Activated CD4-positive, alpha-beta T cell treated with anti-CD3 and anti-CD28 coated beads for 4 hours (primary cell): ENCODE results near the gene CCDC150.
"Not testable (repeated sequence)": the region's sequence is repeated elsewhere in the genome, so short reads cannot be mapped to it uniquely, and the experiment has no call there.

Experiments
- DNase-seq, 2 donors: peaks; one replicate each; pipeline ENCODE4 v3.0.0-alpha.2; 2020

CCDC150 gene

GRCh38 chr2:196718419-196719109 lies 79.0 kb downstream of the CCDC150 start:
- DNase-seq = no peak

DNA sequence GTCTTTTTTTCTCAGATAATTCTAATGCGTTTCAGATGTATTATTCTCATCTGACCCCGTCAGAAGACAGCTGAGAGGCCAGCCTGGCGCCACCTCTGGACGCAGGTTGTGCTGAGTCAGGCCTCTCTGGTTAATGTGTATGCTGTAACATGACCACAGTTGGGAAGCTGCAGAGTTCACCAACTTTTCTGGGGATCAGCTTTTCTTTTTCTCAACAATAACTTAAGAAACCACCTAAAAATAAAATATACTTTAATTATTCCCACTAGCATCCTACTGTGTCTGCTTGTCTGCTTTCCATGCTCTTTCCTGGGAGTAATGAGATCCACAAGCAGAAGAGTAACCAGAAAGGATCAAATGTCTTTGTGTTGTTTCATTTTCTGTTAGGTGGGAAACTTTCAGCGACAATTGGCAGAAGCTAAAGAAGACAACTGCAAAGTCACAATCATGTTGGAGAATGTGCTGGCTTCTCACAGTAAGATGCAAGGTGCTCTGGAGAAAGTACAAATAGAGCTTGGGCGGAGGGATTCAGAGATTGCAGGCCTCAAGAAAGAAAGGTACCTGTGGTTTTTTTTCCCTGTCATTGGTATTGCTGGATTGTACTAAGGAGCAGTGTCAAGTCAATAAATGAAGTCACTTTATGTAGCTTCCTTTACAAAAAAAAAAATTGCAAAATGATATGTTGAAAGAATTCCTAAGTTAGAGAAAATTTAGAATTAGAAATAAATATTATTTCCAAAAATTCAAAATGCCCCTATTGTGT lies 79.8 kb downstream of the CCDC150 start:
- DNase-seq = no peak

- no peak for DNase-seq
Observed at GRCh38 chr2:196723571-196723970, 84.1 kb downstream of the CCDC150 start.

DNA sequence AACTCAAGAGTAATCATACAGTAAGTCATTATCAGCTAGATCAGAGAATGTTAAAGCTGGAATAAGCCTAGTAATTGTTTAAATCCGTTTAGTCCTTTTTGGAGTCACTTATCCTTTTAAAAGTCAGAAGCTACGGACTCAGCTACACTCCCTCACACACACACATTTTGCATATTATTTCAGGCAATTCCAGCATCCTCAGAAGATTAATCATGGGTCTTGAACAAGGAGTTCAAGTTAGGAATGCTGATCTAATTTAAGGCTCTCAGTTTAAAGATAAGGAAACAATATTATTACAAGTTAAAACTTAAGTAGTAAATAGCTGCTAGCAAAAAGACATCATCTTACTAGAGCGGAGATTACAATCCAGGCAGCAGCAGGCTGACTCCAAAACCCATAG lies 85.7 kb downstream of the CCDC150 start:
- DNase-seq = no peak

DNA sequence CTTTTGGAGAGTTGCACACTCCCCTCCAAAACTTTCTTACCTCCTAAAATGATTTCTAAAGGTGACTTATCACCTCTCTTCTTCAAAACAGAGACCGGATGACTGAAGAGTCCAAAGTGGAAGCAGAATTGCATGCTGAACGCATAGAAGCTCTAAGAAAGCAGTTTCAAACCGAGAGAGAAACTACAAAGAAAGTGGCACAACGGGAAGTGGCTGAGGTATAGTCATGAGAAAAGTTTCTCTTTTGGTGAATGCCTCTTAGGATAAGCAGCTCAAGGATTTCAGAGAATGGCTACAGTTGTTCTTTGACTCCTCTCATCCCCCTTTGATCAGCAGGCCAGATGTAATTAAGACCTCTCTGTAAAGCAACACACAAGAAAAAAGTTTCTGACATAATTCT lies 86.4 kb downstream of the CCDC150 start:
- no peak for DNase-seq

GRCh38 chr2:196729418-196729817 lies 89.9 kb downstream of the CCDC150 start:
- DNase-seq = no peak

GRCh38 chr2:196736646-196737045 lies 97.1 kb downstream of the CCDC150 start:
- DNase-seq = not testable (repeated sequence)

DNA sequence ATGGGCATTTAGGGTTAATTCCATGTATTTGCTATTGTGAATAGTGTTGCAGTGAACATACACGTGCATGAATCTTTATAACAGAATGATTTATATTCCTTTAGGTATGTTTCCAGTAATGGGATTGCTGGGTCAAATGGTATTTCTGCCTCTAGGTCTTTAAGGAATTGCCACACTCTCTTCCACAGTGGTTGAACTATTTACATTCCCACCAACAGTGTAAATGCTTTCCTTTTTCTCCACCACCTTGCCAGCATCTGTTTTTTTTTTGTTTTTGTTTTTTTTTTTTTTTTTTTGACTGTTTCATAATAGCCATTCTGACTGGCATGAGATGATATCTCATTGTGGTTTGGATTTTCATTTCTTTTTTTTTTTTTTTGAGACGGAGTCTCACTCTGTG lies 97.5 kb downstream of the CCDC150 start:
- DNase-seq = no peak

- no peak for DNase-seq
Observed at GRCh38 chr2:196739031-196739430, 99.5 kb downstream of the CCDC150 start.

GRCh38 chr2:196742216-196742615 lies 102.7 kb downstream of the CCDC150 start:
- no peak for DNase-seq

- DNase-seq = no peak
Observed at GRCh38 chr2:196742685-196743084, 103.2 kb downstream of the CCDC150 start.

GRCh38 chr2:196743165-196743564 lies 103.7 kb downstream of the CCDC150 start:
- no peak for DNase-seq

- no peak for DNase-seq
Observed at GRCh38 chr2:196745711-196746110, 106.2 kb downstream of the CCDC150 start.

GRCh38 chr2:196747400-196747799 lies 107.9 kb downstream of the CCDC150 start:
- DNase-seq = no peak

DNA sequence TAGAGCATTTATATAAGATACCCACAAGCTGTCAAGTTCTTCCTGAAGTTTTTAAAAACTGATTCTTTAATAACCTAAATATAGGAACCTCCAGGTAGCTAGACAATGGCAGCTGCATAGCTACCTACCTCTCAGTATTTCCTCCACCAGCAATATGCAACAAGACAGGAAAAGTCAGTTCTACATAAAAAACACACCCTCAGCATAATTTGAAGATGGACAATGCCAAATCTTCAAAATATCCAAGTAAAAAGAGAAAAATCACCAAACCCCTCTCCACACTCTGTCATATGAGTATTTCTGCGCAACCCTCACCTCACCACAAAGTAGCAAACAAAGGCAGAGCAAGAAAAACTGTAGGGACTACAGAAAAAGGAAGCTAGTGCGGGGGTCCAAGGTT lies 108.6 kb downstream of the CCDC150 start:
- no peak for DNase-seq

- DNase-seq = no peak
Observed at GRCh38 chr2:196750291-196750923, 110.9 kb downstream of the CCDC150 start.

DNA sequence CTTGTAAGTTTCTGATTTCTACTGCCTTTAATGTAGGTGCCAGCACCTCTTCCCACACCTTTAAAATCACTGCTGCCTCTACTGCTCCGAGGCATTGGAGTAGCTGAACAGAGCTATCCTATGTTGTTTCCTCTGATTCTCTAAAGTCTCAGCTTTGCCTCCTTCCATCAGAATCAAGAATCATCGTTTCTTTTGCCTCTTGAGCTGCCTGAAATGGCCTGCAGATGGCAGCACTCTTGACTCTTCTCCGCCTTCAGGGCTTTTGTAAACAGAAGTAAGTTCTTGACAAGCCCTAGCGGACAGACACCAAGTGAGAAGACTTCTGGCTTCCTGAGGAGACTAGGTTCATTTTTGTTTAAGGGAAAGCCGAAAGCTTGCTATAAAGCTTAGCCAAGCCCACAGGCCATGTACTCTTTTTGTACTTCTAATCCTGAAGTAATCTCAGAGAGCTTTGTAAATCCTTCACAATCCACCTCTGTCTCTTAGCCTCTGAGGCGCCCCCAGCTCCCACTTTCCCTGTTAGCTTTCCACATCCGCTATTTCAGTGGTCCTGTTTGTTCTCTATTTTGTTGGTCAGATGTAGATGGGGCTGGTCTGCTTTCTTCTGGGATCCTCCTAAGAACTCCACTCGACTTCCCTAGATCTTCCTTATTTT lies 111.6 kb downstream of the CCDC150 start:
- peak; percentile 40 to 63 for DNase-seq

- DNase-seq = no peak
Observed at GRCh38 chr2:196758474-196759377, 119.2 kb downstream of the CCDC150 start.

GRCh38 chr2:196759378-196759706 lies 119.8 kb downstream of the CCDC150 start:
- DNase-seq = no peak

DNA sequence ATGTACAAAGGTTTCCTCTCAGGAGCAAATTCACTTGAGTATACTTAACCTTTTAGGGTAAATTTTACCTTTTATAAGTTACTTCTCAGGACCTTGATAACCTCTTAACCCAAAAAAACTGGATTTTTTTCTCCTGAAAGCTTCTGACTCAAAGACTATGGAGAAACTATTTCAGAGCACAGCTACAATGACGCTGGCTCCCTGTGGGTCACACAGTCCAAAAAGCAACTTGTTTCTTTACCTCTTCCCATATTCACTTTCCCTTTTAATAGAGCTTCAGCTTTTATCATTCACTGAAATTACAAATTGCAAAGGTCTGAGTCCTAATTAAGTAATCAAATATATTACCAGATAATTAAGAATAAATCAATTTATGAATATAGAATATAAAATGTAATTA lies 127.6 kb downstream of the CCDC150 start:
- DNase-seq = no peak
